NOMO-1 treated with DMSO at 0.1 percent for 48 hours (cell line): ENCODE results near the gene RNF31.
A peak's percentile ranks its signal among the peaks of the same experiment; 100 is the strongest.

Experiments used
- DNase-seq: peaks from one replicate; lab custom pipeline; 2025; ENCODE audit not compliant: unreplicated experiment; lab: John Stamatoyannopoulos, UW

RNF31 gene

GRCh38 chr14:24116128-24116814 lies 31.0 kb upstream of the RNF31 start:
- DNase-seq, result no peak

DNA sequence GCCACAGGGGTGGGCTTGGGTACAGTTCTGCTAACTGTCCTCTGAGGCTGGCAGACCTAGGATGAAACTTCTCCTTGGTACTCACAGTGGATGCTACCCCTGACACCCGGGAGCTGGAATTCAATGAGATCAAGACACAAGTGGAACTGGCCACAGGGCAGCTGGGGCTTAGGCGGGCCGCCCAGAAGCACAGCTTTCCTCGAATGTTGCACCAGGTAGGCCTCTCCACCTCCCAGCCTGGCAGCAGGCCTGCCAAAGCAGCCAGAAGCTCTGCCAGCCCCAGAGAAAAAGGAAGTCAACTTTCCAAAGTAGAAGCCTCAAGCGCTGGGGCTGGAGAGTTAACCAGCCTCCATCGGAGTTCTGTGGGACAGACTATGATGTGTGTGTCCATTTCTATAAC lies 30.1 kb upstream of the RNF31 start:
- no peak for DNase-seq

GRCh38 chr14:24119691-24120090 lies 27.6 kb upstream of the RNF31 start:
- no peak for DNase-seq

DNA sequence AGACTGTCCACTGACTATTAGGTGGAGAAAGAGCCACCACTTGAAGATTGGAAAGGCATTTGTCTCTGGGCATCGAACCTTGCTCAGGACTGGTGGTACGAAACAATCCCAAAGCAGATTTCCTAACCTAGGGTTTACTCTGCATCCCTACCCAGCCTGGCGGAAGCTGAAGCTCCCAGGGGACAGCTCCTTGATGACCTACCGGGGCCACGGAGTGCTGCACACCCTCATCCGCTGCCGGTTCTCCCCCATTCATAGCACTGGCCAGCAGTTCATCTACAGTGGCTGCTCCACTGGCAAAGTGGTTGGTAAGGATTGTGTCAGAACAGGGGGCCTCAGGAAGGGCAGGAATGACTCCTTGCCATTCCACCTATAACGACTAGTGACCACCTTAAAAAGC lies 26.1 kb upstream of the RNF31 start:
- no peak for DNase-seq

- no peak for DNase-seq
Measured at GRCh38 chr14:24122416-24122815, 24.9 kb upstream of the RNF31 start.

DNA sequence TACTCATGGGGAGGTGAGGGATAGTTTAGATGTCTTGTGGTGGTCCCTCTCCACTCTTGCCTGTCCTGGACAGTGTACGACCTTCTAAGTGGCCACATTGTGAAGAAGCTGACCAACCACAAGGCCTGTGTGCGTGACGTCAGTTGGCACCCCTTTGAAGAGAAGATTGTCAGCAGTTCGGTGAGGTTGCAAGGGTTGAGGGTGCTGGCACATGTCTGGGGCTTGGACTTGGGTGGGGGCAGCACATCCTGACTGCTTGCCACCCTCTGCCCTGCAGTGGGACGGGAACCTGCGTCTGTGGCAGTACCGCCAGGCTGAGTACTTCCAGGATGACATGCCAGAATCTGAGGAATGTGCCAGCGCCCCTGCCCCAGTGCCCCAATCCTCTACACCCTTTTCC lies 24.4 kb upstream of the RNF31 start:
- DNase-seq, result no peak

DNA sequence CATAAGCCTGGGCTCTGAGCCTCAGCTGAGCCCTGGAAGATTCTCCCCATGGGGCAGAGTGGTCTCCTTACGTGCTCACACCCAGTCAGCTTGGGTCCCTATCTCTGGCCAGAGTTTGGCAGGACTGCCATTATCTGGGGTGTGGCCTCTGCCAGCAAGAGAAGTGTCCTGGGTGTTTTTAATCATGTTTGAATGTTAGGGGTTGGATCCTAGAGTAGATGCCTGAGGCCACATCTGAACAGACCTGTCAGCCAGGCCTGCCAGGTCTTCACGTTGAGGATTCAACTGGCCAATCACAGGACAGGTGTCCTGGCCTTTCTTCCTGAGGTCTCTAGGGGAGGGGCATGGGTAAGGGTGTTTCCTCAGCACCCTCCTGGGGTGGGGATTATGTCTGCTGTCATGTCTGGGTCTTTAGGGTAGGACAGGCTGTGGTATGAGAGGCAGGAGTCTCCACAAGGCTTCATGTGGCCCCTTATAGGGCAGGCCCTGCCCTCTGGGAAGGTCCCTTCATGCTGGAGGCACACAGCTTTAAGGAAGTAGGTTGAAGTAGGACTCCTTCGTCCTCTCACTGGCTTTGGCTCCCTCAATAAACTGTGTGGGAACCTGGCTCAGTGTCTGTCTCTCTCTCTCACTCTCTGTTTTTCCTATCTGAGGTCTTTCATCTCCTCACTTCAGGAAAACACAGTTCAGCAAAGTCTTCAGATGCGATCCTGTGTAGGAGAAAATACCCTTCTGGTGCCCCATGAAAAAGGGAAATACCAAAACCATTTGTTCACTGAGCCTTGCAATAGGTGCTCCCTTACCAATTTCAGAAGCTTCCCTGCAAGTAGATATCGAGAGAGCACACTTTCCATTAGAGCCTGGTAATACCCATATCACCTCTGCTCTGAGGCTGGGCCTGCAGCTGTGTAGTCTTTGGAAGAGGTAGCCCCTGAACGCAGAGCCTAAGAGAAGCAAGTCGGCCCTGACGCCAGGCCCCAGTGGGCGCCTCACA lies 23.6 kb upstream of the RNF31 start:
- no peak for DNase-seq

- no peak for DNase-seq
Measured at GRCh38 chr14:24126939-24127338, 20.4 kb upstream of the RNF31 start.

- DNase-seq, result no peak
Measured at GRCh38 chr14:24127673-24128072, 19.6 kb upstream of the RNF31 start.

DNA sequence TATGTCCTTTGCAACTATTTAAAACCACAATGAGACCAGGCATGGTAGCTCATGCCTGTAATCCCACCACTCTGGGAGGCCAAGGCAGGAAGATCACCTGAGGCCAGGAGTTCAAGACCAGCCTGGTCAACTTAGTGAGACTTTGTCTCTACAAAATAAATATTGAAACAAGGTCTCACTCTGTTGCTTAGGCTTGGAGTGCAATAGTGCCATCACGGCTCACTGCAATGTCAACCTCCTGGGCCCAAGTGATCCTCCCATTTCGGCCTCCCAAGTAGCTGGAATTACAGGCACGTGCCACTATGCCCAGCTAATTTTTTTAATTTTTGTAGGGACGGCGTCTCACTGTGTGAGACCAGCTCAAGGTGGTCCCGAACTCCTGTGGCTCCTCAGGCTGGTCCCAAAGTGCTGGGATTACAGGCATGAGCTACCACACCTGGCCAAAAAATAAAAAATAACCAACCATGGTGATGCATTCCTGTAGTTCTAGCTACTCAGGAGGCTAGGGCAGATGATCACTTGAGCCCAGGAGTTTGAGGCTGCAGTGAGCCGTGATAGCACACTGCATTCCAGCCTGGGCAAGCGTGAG lies 17.8 kb upstream of the RNF31 start:
- DNase-seq, result no peak

GRCh38 chr14:24130380-24130716 lies 16.9 kb upstream of the RNF31 start, which contains the start of gene FITM1:
TSS of gene FITM1 (plus strand) at chr14:24130659. CDS start at chr14:24131564, 905 bp downstream.
- peak; percentile 76 for DNase-seq

- DNase-seq, result no peak
Measured at GRCh38 chr14:24130717-24131548, 16.4 kb upstream of the RNF31 start.

DNA sequence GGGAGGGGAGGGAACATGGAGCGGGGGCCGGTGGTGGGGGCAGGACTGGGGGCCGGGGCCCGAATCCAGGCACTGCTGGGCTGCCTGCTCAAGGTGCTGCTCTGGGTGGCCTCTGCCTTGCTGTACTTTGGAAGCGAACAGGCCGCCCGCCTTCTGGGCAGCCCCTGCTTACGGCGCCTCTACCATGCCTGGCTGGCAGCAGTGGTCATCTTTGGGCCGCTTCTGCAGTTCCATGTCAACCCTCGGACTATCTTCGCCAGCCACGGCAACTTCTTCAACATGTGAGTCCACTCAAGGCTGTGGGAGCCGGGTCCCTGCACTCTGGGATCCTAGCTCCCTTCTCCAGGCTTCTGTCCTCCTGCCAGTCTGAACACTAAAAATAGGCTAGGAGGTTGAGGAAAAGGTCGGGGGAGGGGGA lies 15.7 kb upstream of the RNF31 start:
- DNase-seq, result no peak

GRCh38 chr14:24132061-24132685 lies 15.1 kb upstream of the RNF31 start:
- no peak for DNase-seq

- DNase-seq, result no peak
Measured at GRCh38 chr14:24132976-24133375, 14.3 kb upstream of the RNF31 start.

- DNase-seq, result no peak
Measured at GRCh38 chr14:24133735-24134134, 13.6 kb upstream of the RNF31 start.

DNA sequence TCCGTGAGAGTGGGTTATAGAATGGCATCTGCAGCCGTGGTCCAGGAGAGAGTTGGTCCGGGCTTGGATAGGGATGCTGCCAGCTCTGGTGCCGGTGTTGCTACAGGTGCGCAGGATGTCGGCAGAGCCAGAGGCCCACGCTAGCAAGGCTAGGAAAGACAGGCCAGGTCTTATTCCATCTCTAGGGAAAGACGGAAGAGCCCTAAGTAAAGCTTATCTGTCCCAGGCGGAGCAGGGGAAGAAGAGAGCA lies 11.8 kb upstream of the RNF31 start:
- DNase-seq, result no peak

- peak; percentile 87 for DNase-seq
Measured at GRCh38 chr14:24135834-24136683, 11.2 kb upstream of the RNF31 start, which contains the start of gene PSME1. TSS of gene PSME1 (plus strand) at chr14:24136194. CDS start at chr14:24136263, 69 bp downstream.

- no peak for DNase-seq
Measured at GRCh38 chr14:24136684-24137528, 10.4 kb upstream of the RNF31 start.
